PC-9 (cell line): ENCODE results near the gene PGAM5.

Experiments
- EZH2 ChIP-seq: fragments of 200-600 bp; sonication (generic); IDR thresholded peaks from 2 replicates; pipeline ENCODE4 v1.8.0; 2017; ENCODE audit warnings: antibody characterized with exemption, low read depth
- TF ChIP-seq, protein P1 (sequence below): fragments of 200-600 bp; sonication (generic); conservative IDR thresholded peaks from 2 replicates; pipeline ENCODE4 v1.6.1; 2017; ENCODE audit warnings: mixed run types, antibody characterized with exemption, mild to moderate bottlenecking, moderate library complexity

DNA sequence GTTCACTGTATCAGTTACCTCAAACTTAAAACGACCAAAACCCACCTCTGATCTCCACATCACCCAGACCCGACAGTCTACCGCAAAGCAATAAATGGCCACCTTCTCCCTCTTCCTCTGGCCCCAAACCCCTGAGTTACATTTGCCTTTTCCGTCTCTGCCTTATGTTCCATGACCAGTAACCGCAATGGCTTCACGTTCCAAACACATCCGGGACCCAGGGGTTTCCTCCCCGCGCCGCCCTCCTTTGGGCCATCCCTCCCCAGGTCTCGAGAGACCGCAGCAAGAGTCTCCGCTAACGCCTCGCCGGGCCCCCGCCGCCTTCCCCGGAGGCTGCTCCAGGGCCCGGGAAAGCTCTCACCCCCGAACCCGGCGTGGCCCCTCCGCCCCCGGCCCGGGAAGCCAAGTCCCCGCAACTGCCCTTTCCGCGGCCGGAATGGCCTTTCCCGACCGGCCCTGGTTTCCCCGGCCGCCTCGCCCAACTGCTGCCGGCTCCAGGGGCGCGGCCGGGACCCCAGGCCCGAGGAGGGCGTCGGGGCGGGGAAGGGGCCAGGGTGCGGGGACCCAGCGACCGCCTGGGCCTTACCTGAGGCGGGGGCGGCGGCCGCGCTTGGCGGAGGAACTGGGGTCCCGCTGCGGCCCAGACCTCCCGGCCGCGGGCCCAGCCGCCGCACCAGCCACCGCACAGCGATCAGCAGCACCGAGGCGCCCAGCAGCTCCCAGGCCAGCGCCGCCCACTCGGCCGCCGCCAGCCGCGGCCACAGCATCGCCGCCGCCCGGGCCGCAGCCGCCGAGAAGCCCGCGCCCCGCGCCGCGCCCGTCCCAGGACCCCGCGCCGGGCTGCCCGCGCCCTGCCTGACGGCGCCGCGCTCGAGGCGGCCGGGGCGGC is 50.6 kb downstream of the PGAM5 start, which contains the start of gene ANKLE2:
- TF ChIP-seq, protein P1, sequence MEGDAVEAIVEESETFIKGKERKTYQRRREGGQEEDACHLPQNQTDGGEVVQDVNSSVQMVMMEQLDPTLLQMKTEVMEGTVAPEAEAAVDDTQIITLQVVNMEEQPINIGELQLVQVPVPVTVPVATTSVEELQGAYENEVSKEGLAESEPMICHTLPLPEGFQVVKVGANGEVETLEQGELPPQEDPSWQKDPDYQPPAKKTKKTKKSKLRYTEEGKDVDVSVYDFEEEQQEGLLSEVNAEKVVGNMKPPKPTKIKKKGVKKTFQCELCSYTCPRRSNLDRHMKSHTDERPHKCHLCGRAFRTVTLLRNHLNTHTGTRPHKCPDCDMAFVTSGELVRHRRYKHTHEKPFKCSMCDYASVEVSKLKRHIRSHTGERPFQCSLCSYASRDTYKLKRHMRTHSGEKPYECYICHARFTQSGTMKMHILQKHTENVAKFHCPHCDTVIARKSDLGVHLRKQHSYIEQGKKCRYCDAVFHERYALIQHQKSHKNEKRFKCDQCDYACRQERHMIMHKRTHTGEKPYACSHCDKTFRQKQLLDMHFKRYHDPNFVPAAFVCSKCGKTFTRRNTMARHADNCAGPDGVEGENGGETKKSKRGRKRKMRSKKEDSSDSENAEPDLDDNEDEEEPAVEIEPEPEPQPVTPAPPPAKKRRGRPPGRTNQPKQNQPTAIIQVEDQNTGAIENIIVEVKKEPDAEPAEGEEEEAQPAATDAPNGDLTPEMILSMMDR, result no peak
- TF ChIP-seq EZH2, result no peak
